Measurements from ENCODE around the gene LDLRAD3.

DNA sequence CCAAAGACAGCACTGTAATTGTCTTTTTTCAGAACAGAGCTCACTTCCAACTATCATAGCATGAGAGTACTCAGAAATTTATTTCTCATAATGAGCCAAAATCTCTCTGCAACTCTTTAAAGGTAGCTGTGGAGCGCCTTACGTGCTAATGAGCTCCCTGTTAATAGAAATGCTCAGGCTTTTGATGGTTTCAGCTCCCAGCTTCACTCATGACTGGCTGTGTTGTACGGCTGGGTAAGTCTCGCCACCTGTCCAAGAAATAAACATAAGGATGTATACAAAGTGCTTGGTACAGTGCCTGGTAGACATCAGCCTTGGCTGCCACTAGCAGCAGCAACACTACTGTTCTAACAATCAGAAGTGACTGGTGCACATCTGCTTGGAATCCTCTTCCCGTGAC is 109.4 kb downstream of the LDLRAD3 start:
- TF ChIP-seq, protein P1, sequence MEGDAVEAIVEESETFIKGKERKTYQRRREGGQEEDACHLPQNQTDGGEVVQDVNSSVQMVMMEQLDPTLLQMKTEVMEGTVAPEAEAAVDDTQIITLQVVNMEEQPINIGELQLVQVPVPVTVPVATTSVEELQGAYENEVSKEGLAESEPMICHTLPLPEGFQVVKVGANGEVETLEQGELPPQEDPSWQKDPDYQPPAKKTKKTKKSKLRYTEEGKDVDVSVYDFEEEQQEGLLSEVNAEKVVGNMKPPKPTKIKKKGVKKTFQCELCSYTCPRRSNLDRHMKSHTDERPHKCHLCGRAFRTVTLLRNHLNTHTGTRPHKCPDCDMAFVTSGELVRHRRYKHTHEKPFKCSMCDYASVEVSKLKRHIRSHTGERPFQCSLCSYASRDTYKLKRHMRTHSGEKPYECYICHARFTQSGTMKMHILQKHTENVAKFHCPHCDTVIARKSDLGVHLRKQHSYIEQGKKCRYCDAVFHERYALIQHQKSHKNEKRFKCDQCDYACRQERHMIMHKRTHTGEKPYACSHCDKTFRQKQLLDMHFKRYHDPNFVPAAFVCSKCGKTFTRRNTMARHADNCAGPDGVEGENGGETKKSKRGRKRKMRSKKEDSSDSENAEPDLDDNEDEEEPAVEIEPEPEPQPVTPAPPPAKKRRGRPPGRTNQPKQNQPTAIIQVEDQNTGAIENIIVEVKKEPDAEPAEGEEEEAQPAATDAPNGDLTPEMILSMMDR (IDR thresholded peaks at IDR 0.05), result no peak
- TF ChIP-seq POLR2A (IDR thresholded peaks at IDR 0.05), result no peak

Data from uterus (tissue), 2 donors.